Measurements from ENCODE around the gene ATP6V1F.

The ATP6V1F gene

GRCh38 chr7:128849804-128850490 lies 12.7 kb upstream of the ATP6V1F start:
- in situ Hi-C loops (cut with HindIII; ENCODE audit: low pct_ligation_motif_present, low sequenced_read_pairs): no loop called here
- Histone ChIP-seq H3K27me3 (replicated peaks) (no peaks in the 10 kb centered on the region), H3K36me3 (replicated peaks) (peaks cover 96% of the 10 kb centered on the region), H3K27ac (no peak overlapping the region), H3K4me3 (ENCODE audit: low read depth, low read length) (no peak overlapping the region)
- no peak for DNase-seq
- no peak for TF ChIP-seq CTCF (IDR thresholded peaks at IDR 0.05; ENCODE audit: low read depth, low read length, missing control alignments)

DNA sequence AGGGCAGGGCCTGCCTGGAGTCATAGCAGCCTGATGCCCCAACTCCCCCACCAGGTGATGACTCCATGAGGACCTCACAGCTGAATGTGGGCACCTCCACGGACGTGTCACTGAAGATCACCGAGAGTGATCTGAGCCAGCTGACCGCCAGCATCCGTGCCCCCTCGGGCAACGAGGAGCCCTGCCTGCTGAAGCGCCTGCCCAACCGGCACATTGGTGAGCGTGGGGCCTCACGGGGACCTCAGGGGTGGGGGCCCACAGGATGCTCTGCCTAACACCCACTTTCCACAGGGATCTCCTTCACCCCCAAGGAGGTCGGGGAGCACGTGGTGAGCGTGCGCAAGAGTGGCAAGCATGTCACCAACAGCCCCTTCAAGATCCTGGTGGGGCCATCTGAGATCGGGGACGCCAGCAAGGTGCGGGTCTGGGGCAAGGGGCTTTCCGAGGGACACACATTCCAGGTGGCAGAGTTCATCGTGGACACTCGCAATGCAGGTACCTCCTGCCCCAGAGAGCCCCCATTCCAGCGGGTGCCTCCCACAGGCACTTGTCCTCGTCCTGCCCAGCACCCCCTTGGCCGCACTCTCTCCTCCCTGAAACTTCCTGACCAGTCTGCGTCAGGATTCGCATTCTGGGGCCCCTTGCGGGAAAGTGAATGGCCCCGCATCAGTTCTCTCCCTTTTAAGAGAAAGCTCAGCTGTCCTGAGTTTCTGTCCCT lies 10.0 kb upstream of the ATP6V1F start:
- no peak for DNase-seq
- H3K27ac ChIP-seq: no peak overlapping the region
- in situ Hi-C loops (cut with HindIII; ENCODE audit: low pct_ligation_motif_present, low sequenced_read_pairs): no loop called here
- H3K36me3 ChIP-seq (replicated peaks): peaks cover 90% of the 10 kb centered on the region
- no peak overlapping the region for H3K4me3 ChIP-seq (ENCODE audit: low read depth, low read length)
- no peak for TF ChIP-seq CTCF (IDR thresholded peaks at IDR 0.05; ENCODE audit: low read depth, low read length, missing control alignments)
- no peaks in the 10 kb centered on the region for H3K27me3 ChIP-seq (replicated peaks)

DNA sequence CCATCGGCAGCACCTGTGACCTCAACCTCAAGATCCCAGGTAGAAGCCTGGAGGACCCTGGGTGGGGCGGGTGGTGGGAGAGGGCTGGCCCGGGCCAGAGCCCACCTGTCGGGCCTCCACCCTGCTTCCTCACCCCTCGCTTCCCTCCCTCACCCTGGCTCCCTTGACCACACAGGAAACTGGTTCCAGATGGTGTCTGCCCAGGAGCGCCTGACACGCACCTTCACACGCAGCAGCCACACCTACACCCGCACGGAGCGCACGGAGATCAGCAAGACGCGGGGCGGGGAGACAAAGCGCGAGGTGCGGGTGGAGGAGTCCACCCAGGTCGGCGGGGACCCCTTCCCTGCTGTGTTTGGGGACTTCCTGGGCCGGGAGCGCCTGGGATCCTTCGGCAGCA lies 8.9 kb upstream of the ATP6V1F start:
- Histone ChIP-seq H3K27me3 (replicated peaks) (no peaks in the 10 kb centered on the region), H3K36me3 (replicated peaks) (peaks cover 87% of the 10 kb centered on the region), H3K27ac (no peak overlapping the region), H3K4me3 (ENCODE audit: low read depth, low read length) (no peak overlapping the region)
- in situ Hi-C loops (cut with HindIII; ENCODE audit: low pct_ligation_motif_present, low sequenced_read_pairs): no loop called here
- TF ChIP-seq CTCF (IDR thresholded peaks at IDR 0.05; ENCODE audit: low read depth, low read length, missing control alignments): no peak
- no peak for DNase-seq

DNA sequence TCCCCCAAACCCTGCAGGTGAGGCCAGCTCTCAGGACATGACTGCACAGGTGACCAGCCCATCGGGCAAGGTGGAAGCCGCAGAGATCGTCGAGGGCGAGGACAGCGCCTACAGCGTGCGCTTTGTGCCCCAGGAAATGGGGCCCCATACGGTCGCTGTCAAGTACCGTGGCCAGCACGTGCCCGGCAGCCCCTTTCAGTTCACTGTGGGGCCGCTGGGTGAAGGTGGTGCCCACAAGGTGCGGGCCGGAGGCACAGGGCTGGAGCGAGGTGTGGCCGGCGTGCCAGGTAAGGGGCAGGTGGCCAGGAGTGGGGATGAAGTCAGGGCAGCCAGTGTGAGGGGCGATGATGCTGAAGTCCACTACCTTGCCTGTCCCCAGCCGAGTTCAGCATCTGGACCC lies 8.3 kb upstream of the ATP6V1F start:
- in situ Hi-C loops (cut with HindIII; ENCODE audit: low pct_ligation_motif_present, low sequenced_read_pairs): no loop called here
- no peak for TF ChIP-seq CTCF (IDR thresholded peaks at IDR 0.05; ENCODE audit: low read depth, low read length, missing control alignments)
- DNase-seq: no peak
- no peak overlapping the region for H3K27ac ChIP-seq
- H3K27me3 ChIP-seq (replicated peaks): no peaks in the 10 kb centered on the region
- peaks cover 88% of the 10 kb centered on the region for H3K36me3 ChIP-seq (replicated peaks)
- H3K4me3 ChIP-seq (ENCODE audit: low read depth, low read length): no peak overlapping the region

DNA sequence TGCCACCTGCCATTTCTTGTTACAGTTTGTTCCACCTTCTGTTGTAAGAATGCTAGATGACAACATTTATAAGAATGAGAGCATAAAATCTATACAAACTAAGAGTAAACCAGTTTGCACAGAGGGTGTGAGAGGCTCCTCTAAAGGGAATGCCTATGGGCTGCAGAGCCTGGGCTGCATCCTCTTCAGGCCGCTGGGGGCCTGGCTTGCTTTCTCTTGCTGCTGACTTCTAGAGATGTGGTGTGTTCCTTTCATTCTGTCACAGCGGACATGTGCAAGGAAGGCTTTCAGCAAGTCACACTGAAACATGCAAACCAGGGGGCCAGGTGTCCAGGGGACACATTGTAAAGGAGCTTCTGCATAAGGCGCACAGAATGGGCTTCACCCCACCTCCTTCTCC lies 7.1 kb upstream of the ATP6V1F start:
- Histone ChIP-seq H3K36me3 (replicated peaks) (peaks cover 87% of the 10 kb centered on the region), H3K27me3 (replicated peaks) (no peaks in the 10 kb centered on the region), H3K4me3 (ENCODE audit: low read depth, low read length) (no peak overlapping the region), H3K27ac (no peak overlapping the region)
- no peak for DNase-seq
- in situ Hi-C loops (cut with HindIII; ENCODE audit: low pct_ligation_motif_present, low sequenced_read_pairs): no loop called here
- TF ChIP-seq CTCF (IDR thresholded peaks at IDR 0.05; ENCODE audit: low read depth, low read length, missing control alignments): no peak

All from brain microvascular endothelial cell (primary cell).